H1 (cell line): ENCODE data around the gene ARHGAP25. TPM values are rescaled to one million over a fixed set of nuclear protein-coding genes. Genes with fewer than 3 reads are reported as not detected.

ENCODE experiments used
- CTCF ChIA-PET: fragments of 300-600 bp; sonication (Branson Sonifier 250); formaldehyde crosslinking; loops from one replicate; lab custom pipeline; 2021; ENCODE audit not compliant: partially characterized antibody; lab: Charles Lee
- POLR2A ChIA-PET: fragments of 300-600 bp; sonication (Branson Sonifier 250); formaldehyde crosslinking; loops from one replicate; lab custom pipeline; 2021; ENCODE audit warnings: inconsistent platforms; ENCODE audit not compliant: partially characterized antibody; lab: Charles Lee
- DNase-seq, 2 experiments: peaks; one replicate each; pipeline versions ENCODE4 v3.0.0 to v3.0.0-alpha.2; 2010 to 2022; ENCODE audit warnings: low spot score in 2 of 2, low read depth in 1 of 2, mixed read lengths in 1 of 2
- FAIRE-seq: peaks from 2 replicates; lab custom pipeline; 2011; peaks lifted over from hg19 to GRCh38; lab: Jason Lieb, UNC
- H2AFZ ChIP-seq: 2 replicates; pipeline ENCODE4 v1.8.1; 2012; ENCODE audit warnings: low read length, inconsistent platforms
- H2AK5ac ChIP-seq: 2 replicates; pipeline ENCODE4 v1.6.1; 2013; ENCODE audit warnings: low read depth, low read length
- H2BK120ac ChIP-seq: replicated peaks from 2 replicates; pipeline ENCODE3; 2013; ENCODE audit warnings: low read depth, low read length, inconsistent platforms
- H2BK12ac ChIP-seq: 2 replicates; pipeline ENCODE4 v1.6.1; 2013; ENCODE audit warnings: low read depth, low read length
- H2BK15ac ChIP-seq: 2 replicates; pipeline ENCODE4 v1.6.1; 2013; ENCODE audit warnings: low read length
- H2BK20ac ChIP-seq: 2 replicates; pipeline ENCODE4 v1.6.1; 2013; ENCODE audit warnings: low read length
- H2BK5ac ChIP-seq: 2 replicates; pipeline ENCODE4 v1.6.1; 2013; ENCODE audit warnings: low read depth, low read length
- H3K14ac ChIP-seq: 2 replicates; pipeline ENCODE4 v1.6.1; 2013; ENCODE audit warnings: inconsistent platforms; ENCODE audit not compliant: insufficient read length
- H3K18ac ChIP-seq: 2 replicates; pipeline ENCODE4 v1.6.1; 2013; ENCODE audit warnings: low read length; ENCODE audit errors: extremely low read depth
- H3K23ac ChIP-seq: 2 replicates; pipeline ENCODE4 v1.6.1; 2013; ENCODE audit warnings: inconsistent platforms; ENCODE audit not compliant: insufficient read length
- H3K23me2 ChIP-seq: 2 replicates; pipeline ENCODE4 v1.6.1; 2013; ENCODE audit warnings: low read depth, low read length
- H3K27ac ChIP-seq: 2 replicates; pipeline ENCODE4 v1.6.1; 2011; ENCODE audit warnings: low read depth, low read length, inconsistent platforms
- H3K27me3 ChIP-seq, 4 experiments: replicated peaks in 1 of 4; 1 replicate in 1 of 4; 2 replicates in 3 of 4; pipeline versions ENCODE4 v1.6.1 to v1.8.1; 2011 to 2013; ENCODE audit warnings: low read length in 3 of 4, mild to moderate bottlenecking in 3 of 4, inconsistent platforms in 2 of 4, mixed read lengths in 2 of 4, moderate library complexity in 1 of 4; ENCODE audit not compliant: control insufficient read depth in 3 of 4, insufficient read depth in 3 of 4; ENCODE audit errors: extremely low read depth in 1 of 4
- H3K36me3 ChIP-seq, 4 experiments: 2 replicates each; pipeline versions ENCODE4 v1.6.1 to v1.8.1; 2011 to 2013; ENCODE audit warnings: mild to moderate bottlenecking in 4 of 4, low read length in 3 of 4, moderate library complexity in 2 of 4, control low read depth in 1 of 4, inconsistent platforms in 1 of 4; ENCODE audit not compliant: insufficient read depth in 4 of 4, control insufficient read depth in 2 of 4
- H3K4ac ChIP-seq: replicated peaks from 2 replicates; pipeline ENCODE3; 2013; ENCODE audit warnings: low read length, low read depth, mixed read lengths, inconsistent platforms; ENCODE audit not compliant: insufficient read length
- H3K4me1 ChIP-seq, 4 experiments: replicated peaks in 1 of 4; 1 replicate in 1 of 4; 2 replicates in 3 of 4; pipeline versions ENCODE4 v1.6.1 to v1.8.1; 2011 to 2013; ENCODE audit warnings: low read length in 3 of 4, inconsistent platforms in 2 of 4, mixed read lengths in 1 of 4; ENCODE audit not compliant: insufficient read depth in 4 of 4, control insufficient read depth in 3 of 4
- H3K4me2 ChIP-seq, 2 experiments: 2 replicates each; pipeline versions ENCODE4 v1.6.1 to v1.8.1; 2011 to 2013; ENCODE audit warnings: low read depth in 2 of 2, low read length in 2 of 2, control low read depth in 1 of 2, inconsistent platforms in 1 of 2, mild to moderate bottlenecking in 1 of 2; ENCODE audit not compliant: insufficient read depth in 1 of 2
- H3K4me3 ChIP-seq, 4 experiments: fragments of 200-600, 300-600 bp in 1 of 4; sonication (generic), shearing (Covaris generic), sonication (Bioruptor Twin) in 1 of 4; 2 replicates each; pipeline versions ENCODE4 v1.5.1 to v1.8.1; 2011 to 2016; ENCODE audit warnings: low read length in 4 of 4, low read depth in 3 of 4, control low read depth in 2 of 4, inconsistent platforms in 2 of 4, mild to moderate bottlenecking in 2 of 4, mixed read lengths in 1 of 4, moderate library complexity in 1 of 4; ENCODE audit not compliant: insufficient read depth in 2 of 4; ENCODE audit errors: extremely low read depth in 1 of 4
- H3K56ac ChIP-seq: replicated peaks from 2 replicates; pipeline ENCODE3; 2013; ENCODE audit warnings: low read depth, mild to moderate bottlenecking, mixed read lengths, low read length, inconsistent platforms; ENCODE audit not compliant: insufficient read length
- H3K79me1 ChIP-seq: 2 replicates; pipeline ENCODE4 v1.6.1; 2013; ENCODE audit warnings: low read depth, low read length, control low read depth
- H3K79me2 ChIP-seq, 2 experiments: 2 replicates each; pipeline versions ENCODE4 v1.6.1 to v1.8.1; 2012 to 2013; ENCODE audit warnings: low read length in 2 of 2, mild to moderate bottlenecking in 2 of 2, inconsistent platforms in 1 of 2; ENCODE audit not compliant: insufficient read depth in 2 of 2, control insufficient read depth in 1 of 2
- H3K9ac ChIP-seq, 4 experiments: replicated peaks in 1 of 4; 1 replicate in 1 of 4; 2 replicates in 3 of 4; pipeline versions ENCODE4 v1.6.1 to v1.8.1; 2011 to 2013; ENCODE audit warnings: low read depth in 3 of 4, low read length in 3 of 4, control low read depth in 2 of 4, mild to moderate bottlenecking in 2 of 4, moderate library complexity in 2 of 4, inconsistent platforms in 1 of 4; ENCODE audit errors: extremely low read depth in 1 of 4
- H3K9me3 ChIP-seq, 2 experiments: 2 replicates each; pipeline versions ENCODE4 v1.6.1 to v1.8.1; 2012 to 2013; ENCODE audit warnings: mild to moderate bottlenecking in 2 of 2, moderate library complexity in 2 of 2, control low read depth in 1 of 2, inconsistent platforms in 1 of 2, low read depth in 1 of 2, low read length in 1 of 2, mixed read lengths in 1 of 2; ENCODE audit not compliant: insufficient read depth in 2 of 2
- H4K20me1 ChIP-seq, 2 experiments: replicated peaks in 1 of 2; 2 replicates each; pipeline versions ENCODE3 to v1.8.1; 2011 to 2013; ENCODE audit warnings: inconsistent platforms in 2 of 2, low read length in 2 of 2, mild to moderate bottlenecking in 1 of 2; ENCODE audit not compliant: insufficient read depth in 2 of 2, control insufficient read depth in 1 of 2
- H4K5ac ChIP-seq: 2 replicates; pipeline ENCODE4 v1.6.1; 2013; ENCODE audit warnings: low read length, low read depth, mixed read lengths, inconsistent platforms; ENCODE audit not compliant: insufficient read length
- H4K8ac ChIP-seq: 2 replicates; pipeline ENCODE4 v1.8.0; 2013; ENCODE audit warnings: mild to moderate bottlenecking, moderate library complexity, low read length, inconsistent platforms; ENCODE audit not compliant: insufficient read depth; ENCODE audit errors: extremely low read depth
- H4K91ac ChIP-seq: replicated peaks from 2 replicates; pipeline ENCODE3; 2013; ENCODE audit warnings: low read length, mixed read lengths, inconsistent platforms; ENCODE audit not compliant: insufficient read length
- BCL11A ChIP-seq, 2 experiments: IDR thresholded peaks; one replicate each; pipeline ENCODE4 v1.6.1; 2011; ENCODE audit warnings: low read depth in 2 of 2, low read length in 2 of 2, mild to moderate bottlenecking in 2 of 2
- CTCF ChIP-seq, 3 experiments: IDR thresholded peaks; 1 replicate in 2 of 3; 2 replicates in 1 of 3; pipeline versions ENCODE4 v1.5.1 to v1.6.1; 2011; ENCODE audit warnings: low read length in 3 of 3, mild to moderate bottlenecking in 3 of 3, inconsistent platforms in 2 of 3, low read depth in 1 of 3, moderate library complexity in 1 of 3; ENCODE audit not compliant: insufficient read depth in 1 of 3; ENCODE audit errors: control extremely low read depth in 1 of 3
- KDM4A ChIP-seq: IDR thresholded peaks from one replicate; pipeline ENCODE4 v1.7.1; 2012; ENCODE audit warnings: low read depth, mild to moderate bottlenecking, moderate library complexity, low read length, inconsistent platforms; ENCODE audit not compliant: severe bottlenecking
- RAD21 ChIP-seq, 2 experiments: IDR thresholded peaks in 1 of 2; conservative IDR thresholded peaks in 1 of 2; 2 replicates each; pipeline ENCODE4 v1.6.1; 2011; ENCODE audit warnings: low read depth in 2 of 2, low read length in 2 of 2, improper control_type of control experiment in 1 of 2, inconsistent platforms in 1 of 2, mild to moderate bottlenecking in 1 of 2, moderate library complexity in 1 of 2
- RBBP5 ChIP-seq: IDR thresholded peaks from 2 replicates; pipeline ENCODE4 v1.7.1; 2012; ENCODE audit warnings: low read depth, mild to moderate bottlenecking, inconsistent platforms, low read length, moderate library complexity, borderline replicate concordance
- SIRT6 ChIP-seq: IDR thresholded peaks from one replicate; pipeline ENCODE4 v1.7.1; 2012; ENCODE audit warnings: low read length, inconsistent platforms
- TAF7 ChIP-seq: optimal IDR thresholded peaks from 2 replicates; pipeline ENCODE3; 2011; ENCODE audit warnings: low read depth, mild to moderate bottlenecking, inconsistent platforms, low read length, moderate library complexity, borderline replicate concordance
- WGBS, 2 experiments: shearing (Covaris generic) in 1 of 2; methylation state at CpG; one replicate each; pipeline versions ENCODE4 v1.1.6 to v1.1.7; 2013 to 2015; ENCODE audit warnings: low lambda C conversion rate in 2 of 2, mixed read lengths in 2 of 2, inconsistent platforms in 1 of 2, low coverage in 1 of 2, missing lambda C conversion rate in 1 of 2; ENCODE audit not compliant: insufficient replicate concordance in 2 of 2, insufficient coverage in 1 of 2, insufficient read length in 1 of 2; ENCODE audit errors: extremely low coverage in 1 of 2, missing lambda C conversion rate in 1 of 2; 5-methylcytosine and 5-hydroxymethylcytosine counted together
- polyA plus RNA-seq, 7 experiments: library from polyadenylated mRNA; depleted of rRNA in 3 of 7; stranded (reverse) in 5 of 7; unstranded in 2 of 7; fragments of >200 nt in 5 of 7; fragments of 200-250 nt in 2 of 7; gene quantifications; 1 replicate in 5 of 7; 2 replicates in 1 of 7; 4 replicates in 1 of 7; pipeline versions ENCODE4 v1.2.1 to v1.2.3, GENCODE V29; 2011 to 2013; ENCODE audit warnings: missing spikeins in 2 of 7, mixed read lengths in 2 of 7
- total RNA-seq: library from RNA; stranded (reverse); fragmentation: NEBNext Ultra II Directional; extraction: Animal tissue kit (Norgen Biotek cat#: 25700); gene quantifications from 2 replicates; pipeline ENCODE4 v1.2.1, GENCODE V29; 2021

Gene ARHGAP25
- total and polyA plus RNA-seq, 2 of the 8 experiments (the other 6 are each of a cell fraction or from before 2014, with no cell fraction given) = 1.00 to 1.2 TPM

- H2BK120ac ChIP-seq = no peak overlapping the region
Measured at GRCh38 chr2:68776124-68776523, 41.5 kb downstream of the ARHGAP25 start.

More at GRCh38 chr2:68776124-68776523, 41.5 kb downstream of the ARHGAP25 start:
- TF ChIP-seq RBBP5 (no peak), SIRT6 (no peak), CTCF (IDR thresholded peaks at IDR 0.05; ENCODE audit: control extremely low read depth in 1 of 3, insufficient read depth in 1 of 3, low read depth in 1 of 3, low read length in 3 of 3) (peak in 1 of 3 experiments; percentile 31; a peak in 2 of 4 replicates), RAD21 (IDR thresholded peaks at IDR 0.05 in 1 of 2, conservative IDR thresholded peaks at IDR 0.05 in 1 of 2; ENCODE audit: low read depth in 2 of 2, low read length in 2 of 2) (peak; percentile 40 to 52; a peak in 3 of 4 replicates), TAF7 (no peak), BCL11A (IDR thresholded peaks at IDR 0.05; ENCODE audit: low read depth in 2 of 2, low read length in 2 of 2) (no peak), KDM4A (no peak)
- H3K36me3 ChIP-seq = no peaks in the 10 kb centered on the region
- H3K9me3 ChIP-seq = no peaks in the 10 kb centered on the region
- H2AK5ac ChIP-seq = no peak overlapping the region
- no peaks in the 10 kb centered on the region for H3K27me3 ChIP-seq
- H4K91ac ChIP-seq = no peak overlapping the region
- POLR2A ChIA-PET = interaction anchor here (0.6 kb wide), 1 partner anchor 40 kb away, joined by 3 read pairs; no protein-coding TSS in a partner anchor
- no peak overlapping the region for H4K5ac ChIP-seq
- no peak overlapping the region for H3K9ac ChIP-seq
- DNase-seq (no peak), FAIRE-seq (no peak)
- H3K4me1 ChIP-seq = no peaks in the 10 kb centered on the region
- no peak overlapping the region for H3K23ac ChIP-seq
- no peaks in the 10 kb centered on the region; the same call in 1 of the 2 replicates for H3K23me2 ChIP-seq
- no peak overlapping the region for H4K8ac ChIP-seq
- no peak overlapping the region for H3K4me3 ChIP-seq
- H3K4me2 ChIP-seq = no peak overlapping the region
- no peak overlapping the region for H3K14ac ChIP-seq
- CTCF ChIA-PET = interaction anchor here (0.6 to 2.2 kb wide), 15 partner anchors 10 to 282 kb away, joined by 3 to 9 read pairs (median 3); no protein-coding TSS in a partner anchor
- H3K18ac ChIP-seq = no peak overlapping the region
- WGBS, 2 experiments = 94% methylated on average over 2 of the region's 2 CpGs; no CpG with 5 or more reads in 1 of the 2 experiments
- H2BK5ac ChIP-seq = no peak overlapping the region
- no peak overlapping the region for H3K4ac ChIP-seq
- no peak overlapping the region for H2BK15ac ChIP-seq
- no peaks in the 10 kb centered on the region for H4K20me1 ChIP-seq
- H2BK12ac ChIP-seq = no peak overlapping the region
- no peak overlapping the region for H2AFZ ChIP-seq
- H3K79me1 ChIP-seq = no peaks in the 10 kb centered on the region
- H3K79me2 ChIP-seq = no peaks in the 10 kb centered on the region
- H3K56ac ChIP-seq = no peak overlapping the region
- H2BK20ac ChIP-seq = no peak overlapping the region
- H3K27ac ChIP-seq = no peak overlapping the region
